ENCODE results near the gene IGLL1.

DNA sequence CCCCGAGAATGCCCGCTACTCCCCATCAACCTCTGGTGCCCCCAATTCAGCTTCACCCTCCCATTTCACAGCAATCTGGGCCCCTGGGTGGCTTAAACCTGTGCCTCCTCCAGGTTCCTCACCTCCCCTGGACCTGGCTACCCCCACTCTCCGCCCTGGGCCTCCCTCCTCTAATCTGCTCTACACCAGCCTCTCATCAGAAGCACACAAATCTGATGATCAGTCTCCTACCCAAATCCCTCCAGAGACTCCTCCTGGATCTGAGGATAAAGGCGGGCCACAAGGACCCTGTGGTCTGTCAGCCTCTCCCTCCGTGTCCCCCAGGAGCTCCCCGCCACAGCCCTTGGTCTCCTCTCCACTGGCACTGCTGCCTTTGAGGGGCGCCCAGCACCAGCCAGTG lies 23.2 kb upstream of the IGLL1 start:
- TF ChIP-seq POLR2AphosphoS5 (IDR thresholded peaks at IDR 0.05; ENCODE audit: insufficient read depth, low read depth, low read length) = no peak
- TF ChIP-seq, protein P1, sequence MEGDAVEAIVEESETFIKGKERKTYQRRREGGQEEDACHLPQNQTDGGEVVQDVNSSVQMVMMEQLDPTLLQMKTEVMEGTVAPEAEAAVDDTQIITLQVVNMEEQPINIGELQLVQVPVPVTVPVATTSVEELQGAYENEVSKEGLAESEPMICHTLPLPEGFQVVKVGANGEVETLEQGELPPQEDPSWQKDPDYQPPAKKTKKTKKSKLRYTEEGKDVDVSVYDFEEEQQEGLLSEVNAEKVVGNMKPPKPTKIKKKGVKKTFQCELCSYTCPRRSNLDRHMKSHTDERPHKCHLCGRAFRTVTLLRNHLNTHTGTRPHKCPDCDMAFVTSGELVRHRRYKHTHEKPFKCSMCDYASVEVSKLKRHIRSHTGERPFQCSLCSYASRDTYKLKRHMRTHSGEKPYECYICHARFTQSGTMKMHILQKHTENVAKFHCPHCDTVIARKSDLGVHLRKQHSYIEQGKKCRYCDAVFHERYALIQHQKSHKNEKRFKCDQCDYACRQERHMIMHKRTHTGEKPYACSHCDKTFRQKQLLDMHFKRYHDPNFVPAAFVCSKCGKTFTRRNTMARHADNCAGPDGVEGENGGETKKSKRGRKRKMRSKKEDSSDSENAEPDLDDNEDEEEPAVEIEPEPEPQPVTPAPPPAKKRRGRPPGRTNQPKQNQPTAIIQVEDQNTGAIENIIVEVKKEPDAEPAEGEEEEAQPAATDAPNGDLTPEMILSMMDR (IDR thresholded peaks at IDR 0.05; ENCODE audit: extremely low read depth in 1 of 2, insufficient read depth in 1 of 2, low read depth in 1 of 2, low read length in 2 of 2) = no peak
